CD4-positive, CD25-positive, alpha-beta regulatory T cell (primary cell): ENCODE results near the gene LTB4R. TPM values are rescaled to one million over a fixed set of nuclear protein-coding genes. Genes with fewer than 3 reads are reported as not detected.

ENCODE experiments used
- ATAC-seq, 2 donors: fragments of 150-1000 bp; cut with Tn5 transposase; one replicate each; pipeline ENCODE4 v1.10.0; 2021; ENCODE audit warnings: low read depth in 2 of 2, moderate number of reproducible peaks in 2 of 2, moderate library complexity in 1 of 2
- DNase-seq, 3 donors: peaks; one replicate each; pipeline versions ENCODE4 v3.0.0 to v3.0.0-alpha.2; 2012 to 2022; ENCODE audit warnings: mixed read lengths in 1 of 3
- H3K27ac ChIP-seq: one replicate; pipeline ENCODE4 v1.7.0; 2013; ENCODE audit warnings: mild to moderate bottlenecking, low read length; ENCODE audit not compliant: insufficient read depth, poor library complexity, severe bottlenecking
- H3K27me3 ChIP-seq: one replicate; pipeline ENCODE4 v1.7.0; 2013; ENCODE audit warnings: low read length; ENCODE audit not compliant: control insufficient read depth, insufficient read depth
- H3K36me3 ChIP-seq: one replicate; pipeline ENCODE4 v1.7.0; 2013; ENCODE audit warnings: mild to moderate bottlenecking, low read length, moderate library complexity; ENCODE audit not compliant: control insufficient read depth, insufficient read depth
- H3K4me1 ChIP-seq: 2 replicates; pipeline ENCODE4 v1.7.0; 2013; ENCODE audit warnings: mild to moderate bottlenecking, low read length; ENCODE audit not compliant: insufficient read depth, control insufficient read depth, poor library complexity, severe bottlenecking
- H3K4me3 ChIP-seq: one replicate; pipeline ENCODE4 v1.7.0; 2013; ENCODE audit warnings: low read depth, mild to moderate bottlenecking, low read length, moderate library complexity
- H3K9me3 ChIP-seq, 2 experiments: 1 replicate in 1 of 2; 2 replicates in 1 of 2; pipeline ENCODE4 v1.7.0; 2013; ENCODE audit warnings: low read length in 2 of 2, mild to moderate bottlenecking in 1 of 2, moderate library complexity in 1 of 2; ENCODE audit not compliant: control insufficient read depth in 2 of 2
- H3K27ac Mint-ChIP-seq, 3 donors: one replicate each; pipeline ENCODE4 v1.8.0; 2020 to 2022; ENCODE audit warnings: mild to moderate bottlenecking in 3 of 3, mixed read lengths in 3 of 3, moderate library complexity in 2 of 3
- H3K27me3 Mint-ChIP-seq: one replicate; pipeline ENCODE4 v1.8.0; 2022; ENCODE audit warnings: mild to moderate bottlenecking, mixed read lengths
- H3K36me3 Mint-ChIP-seq: one replicate; pipeline ENCODE4 v1.8.0; 2020; ENCODE audit warnings: mixed read lengths
- H3K4me1 Mint-ChIP-seq, 4 donors: one replicate each; pipeline ENCODE4 v1.8.0; 2020 to 2022; ENCODE audit warnings: mixed read lengths in 4 of 4, mild to moderate bottlenecking in 1 of 4
- H3K4me3 Mint-ChIP-seq, 4 donors: one replicate each; pipeline ENCODE4 v1.8.0; 2020 to 2022; ENCODE audit warnings: mild to moderate bottlenecking in 4 of 4, mixed read lengths in 4 of 4, moderate library complexity in 3 of 4
- H3K9me3 Mint-ChIP-seq, 7 donors: one replicate each; pipeline ENCODE4 v1.8.0; 2020 to 2022; ENCODE audit warnings: mixed read lengths in 7 of 7, mild to moderate bottlenecking in 3 of 7, moderate library complexity in 2 of 7
- polyA plus RNA-seq, 4 donors: library from polyadenylated mRNA; unstranded; fragments of 300-500 nt; fragmentation: Illumina TruSeq; gene quantifications; one replicate each; pipeline ENCODE4 v1.2.3, GENCODE V29; 2021
- total RNA-seq: library from RNA; stranded (reverse); gene quantifications from one replicate; pipeline ENCODE4 v1.2.3, GENCODE V29; 2022

Gene LTB4R
- total and polyA plus RNA-seq, 5 donors from 2014 or later: 3.5 to 17.5 (median 6.5) TPM

GRCh38 chr14:24280797-24281460 lies 30.4 kb upstream of the LTB4R start:
- ATAC-seq: no peak
- no peaks in the 10 kb centered on the region for H3K27me3 ChIP-seq
- no peaks in the 10 kb centered on the region for H3K36me3 Mint-ChIP-seq
- peak overlapping the region in 2 of 3 donors; percentile 55 to 83 for H3K27ac Mint-ChIP-seq
- H3K4me1 ChIP-seq: peaks cover 13% of the 10 kb centered on the region
- H3K9me3 Mint-ChIP-seq: no peaks in the 10 kb centered on the region
- no peak overlapping the region for H3K4me3 Mint-ChIP-seq
- DNase-seq: no peak
- H3K9me3 ChIP-seq: no peaks in the 10 kb centered on the region
- no peaks in the 10 kb centered on the region for H3K36me3 ChIP-seq
- H3K4me1 Mint-ChIP-seq: peaks cover 8 to 31% (median 16%) of the 10 kb centered on the region in 4 donors
- H3K27ac ChIP-seq: no peak overlapping the region
- H3K27me3 Mint-ChIP-seq: no peaks in the 10 kb centered on the region
- H3K4me3 ChIP-seq: no peak overlapping the region

- DNase-seq (no peak), ATAC-seq (no peak)
- no peak overlapping the region for H3K4me3 ChIP-seq
- no peak overlapping the region for H3K27ac ChIP-seq
- H3K27ac Mint-ChIP-seq: peak overlapping the region; percentile 21 to 55 (median 22)
- H3K9me3 Mint-ChIP-seq: no peaks in the 10 kb centered on the region
- no peak overlapping the region for H3K4me3 Mint-ChIP-seq
- peaks cover 8 to 31% (median 16%) of the 10 kb centered on the region in 4 donors for H3K4me1 Mint-ChIP-seq
- no peaks in the 10 kb centered on the region for H3K27me3 Mint-ChIP-seq
- H3K9me3 ChIP-seq: no peaks in the 10 kb centered on the region
- H3K36me3 Mint-ChIP-seq: no peaks in the 10 kb centered on the region
- H3K27me3 ChIP-seq: no peaks in the 10 kb centered on the region
- H3K36me3 ChIP-seq: no peaks in the 10 kb centered on the region
- peaks cover 13% of the 10 kb centered on the region for H3K4me1 ChIP-seq
These were observed 29.7 kb upstream of the LTB4R start for GRCh38 chr14:24281636-24282035.

GRCh38 chr14:24282736-24283135 lies 28.6 kb upstream of the LTB4R start:
- H3K27ac Mint-ChIP-seq: peak overlapping the region in 1 of 3 donors; percentile 59
- H3K9me3 Mint-ChIP-seq: no peaks in the 10 kb centered on the region
- H3K27ac ChIP-seq: no peak overlapping the region
- H3K27me3 Mint-ChIP-seq: no peaks in the 10 kb centered on the region
- no peak for ATAC-seq
- no peak for DNase-seq
- H3K9me3 ChIP-seq: no peaks in the 10 kb centered on the region
- H3K4me1 ChIP-seq: peaks cover 13% of the 10 kb centered on the region
- no peaks in the 10 kb centered on the region for H3K36me3 ChIP-seq
- no peaks in the 10 kb centered on the region for H3K27me3 ChIP-seq
- H3K4me1 Mint-ChIP-seq: peaks cover 8 to 27% (median 14%) of the 10 kb centered on the region in 4 donors
- no peak overlapping the region for H3K4me3 ChIP-seq
- H3K36me3 Mint-ChIP-seq: peaks cover 2% of the 10 kb centered on the region
- no peak overlapping the region for H3K4me3 Mint-ChIP-seq

GRCh38 chr14:24283796-24284460 lies 27.4 kb upstream of the LTB4R start:
- no peak for DNase-seq
- Mint-ChIP-seq H3K9me3 (no peaks in the 10 kb centered on the region), H3K27ac (no peak overlapping the region), H3K4me3 (peak overlapping the region in 1 of 4 donors; percentile 58), H3K36me3 (peaks cover 6% of the 10 kb centered on the region), H3K27me3 (no peaks in the 10 kb centered on the region), H3K4me1 (peaks cover 0 to 17% (median 9%) of the 10 kb centered on the region in 4 donors)
- no peaks in the 10 kb centered on the region for H3K36me3 ChIP-seq
- H3K27me3 ChIP-seq: no peaks in the 10 kb centered on the region
- H3K9me3 ChIP-seq: no peaks in the 10 kb centered on the region
- ATAC-seq: no peak
- no peak overlapping the region for H3K27ac ChIP-seq
- H3K4me1 ChIP-seq: peaks cover 11% of the 10 kb centered on the region
- H3K4me3 ChIP-seq: no peak overlapping the region

GRCh38 chr14:24284501-24285035 lies 26.7 kb upstream of the LTB4R start:
- H3K4me1 ChIP-seq: peaks cover 6% of the 10 kb centered on the region
- DNase-seq (no peak), ATAC-seq (no peak)
- H3K4me3 ChIP-seq: no peak overlapping the region
- H3K9me3 Mint-ChIP-seq: no peaks in the 10 kb centered on the region
- no peaks in the 10 kb centered on the region for H3K9me3 ChIP-seq
- H3K4me3 Mint-ChIP-seq: no peak overlapping the region
- peaks cover 0 to 13% (median 5%) of the 10 kb centered on the region in 4 donors for H3K4me1 Mint-ChIP-seq
- H3K27ac Mint-ChIP-seq: no peak overlapping the region
- H3K27me3 ChIP-seq: no peaks in the 10 kb centered on the region
- peaks cover 6% of the 10 kb centered on the region for H3K36me3 Mint-ChIP-seq
- peaks cover 2% of the 10 kb centered on the region for H3K36me3 ChIP-seq
- H3K27ac ChIP-seq: no peak overlapping the region
- no peaks in the 10 kb centered on the region for H3K27me3 Mint-ChIP-seq

GRCh38 chr14:24285351-24285750 lies 26.0 kb upstream of the LTB4R start:
- Histone ChIP-seq H3K9me3 (no peaks in the 10 kb centered on the region), H3K4me3 (no peak overlapping the region), H3K27ac (no peak overlapping the region), H3K36me3 (peaks cover 8% of the 10 kb centered on the region), H3K27me3 (no peaks in the 10 kb centered on the region), H3K4me1 (peaks cover 7% of the 10 kb centered on the region)
- Mint-ChIP-seq H3K9me3 (no peaks in the 10 kb centered on the region), H3K27me3 (no peaks in the 10 kb centered on the region), H3K4me3 (no peak overlapping the region), H3K27ac (no peak overlapping the region), H3K4me1 (peaks cover 0 to 10% (median 5%) of the 10 kb centered on the region in 4 donors), H3K36me3 (peaks cover 13% of the 10 kb centered on the region)
- ATAC-seq (no peak), DNase-seq (no peak)

GRCh38 chr14:24286996-24287395 lies 24.3 kb upstream of the LTB4R start:
- Mint-ChIP-seq H3K4me1 (peaks cover 0 to 12% (median 3%) of the 10 kb centered on the region in 4 donors), H3K4me3 (no peak overlapping the region), H3K27me3 (no peaks in the 10 kb centered on the region), H3K27ac (no peak overlapping the region), H3K9me3 (no peaks in the 10 kb centered on the region), H3K36me3 (peaks cover 24% of the 10 kb centered on the region)
- ATAC-seq (no peak), DNase-seq (no peak)
- peaks cover 20% of the 10 kb centered on the region for H3K36me3 ChIP-seq
- H3K4me3 ChIP-seq: no peak overlapping the region
- H3K9me3 ChIP-seq: no peaks in the 10 kb centered on the region
- no peak overlapping the region for H3K27ac ChIP-seq
- peaks cover 7% of the 10 kb centered on the region for H3K4me1 ChIP-seq
- no peaks in the 10 kb centered on the region for H3K27me3 ChIP-seq
